Cardiac muscle cell (in vitro differentiated cells and primary cell): Measurements from ENCODE around the gene MMP15. TPM values are rescaled to one million over a fixed set of nuclear protein-coding genes. Genes with fewer than 3 reads are reported as not detected.

ENCODE experiments used
- DNase-seq, 2 donors: peaks; one replicate each; pipeline versions ENCODE4 v3.0.0 to v3.0.0-alpha.2; 2010 to 2017; ENCODE audit warnings: low read depth in 1 of 2, low spot score in 1 of 2
- H3K27ac ChIP-seq: fragments of 200-600 bp; sonication (generic); 2 replicates; pipeline ENCODE4 v1.5.1; 2016
- H3K27me3 ChIP-seq: fragments of 200-600 bp; sonication (generic); 2 replicates; pipeline ENCODE4 v1.6.0; 2016; ENCODE audit warnings: control low read depth
- H3K36me3 ChIP-seq: fragments of 200-600 bp; sonication (generic); 2 replicates; pipeline ENCODE4 v1.5.1; 2016; ENCODE audit warnings: control low read depth
- H3K4me1 ChIP-seq: fragments of 200-600 bp; sonication (generic); 2 replicates; pipeline ENCODE4 v1.8.1; 2017; ENCODE audit warnings: low read depth, mild to moderate bottlenecking, mixed run types
- H3K4me3 ChIP-seq: fragments of 200-600 bp; sonication (generic); 2 replicates; pipeline ENCODE4 v1.5.1; 2016; ENCODE audit warnings: mild to moderate bottlenecking
- H3K9me3 ChIP-seq: fragments of 200-600 bp; sonication (generic); 2 replicates; pipeline ENCODE4 v1.5.1; 2017; ENCODE audit warnings: low read depth, mild to moderate bottlenecking, control low read depth
- polyA plus RNA-seq: library from polyadenylated mRNA; unstranded; fragments of >200 nt; fragmentation: Nextera tagmentation; extraction: Ambion mirVana; gene quantifications from 2 replicates; pipeline ENCODE4 v1.2.1, GENCODE V29; 2016
- total RNA-seq: library from RNA; depleted of rRNA; stranded (reverse); fragments of >200 nt; gene quantifications from 2 replicates; pipeline ENCODE4 v1.2.3, GENCODE V29; 2016
- TF ChIP-seq, protein P1 (sequence below): IDR thresholded peaks from 2 replicates; pipeline ENCODE4 v1.5.1; 2012; ENCODE audit warnings: low read depth, mild to moderate bottlenecking, low read length

Gene MMP15
- total and polyA plus RNA-seq, 2 experiments from 2014 or later = 317 to 473 TPM

DNA sequence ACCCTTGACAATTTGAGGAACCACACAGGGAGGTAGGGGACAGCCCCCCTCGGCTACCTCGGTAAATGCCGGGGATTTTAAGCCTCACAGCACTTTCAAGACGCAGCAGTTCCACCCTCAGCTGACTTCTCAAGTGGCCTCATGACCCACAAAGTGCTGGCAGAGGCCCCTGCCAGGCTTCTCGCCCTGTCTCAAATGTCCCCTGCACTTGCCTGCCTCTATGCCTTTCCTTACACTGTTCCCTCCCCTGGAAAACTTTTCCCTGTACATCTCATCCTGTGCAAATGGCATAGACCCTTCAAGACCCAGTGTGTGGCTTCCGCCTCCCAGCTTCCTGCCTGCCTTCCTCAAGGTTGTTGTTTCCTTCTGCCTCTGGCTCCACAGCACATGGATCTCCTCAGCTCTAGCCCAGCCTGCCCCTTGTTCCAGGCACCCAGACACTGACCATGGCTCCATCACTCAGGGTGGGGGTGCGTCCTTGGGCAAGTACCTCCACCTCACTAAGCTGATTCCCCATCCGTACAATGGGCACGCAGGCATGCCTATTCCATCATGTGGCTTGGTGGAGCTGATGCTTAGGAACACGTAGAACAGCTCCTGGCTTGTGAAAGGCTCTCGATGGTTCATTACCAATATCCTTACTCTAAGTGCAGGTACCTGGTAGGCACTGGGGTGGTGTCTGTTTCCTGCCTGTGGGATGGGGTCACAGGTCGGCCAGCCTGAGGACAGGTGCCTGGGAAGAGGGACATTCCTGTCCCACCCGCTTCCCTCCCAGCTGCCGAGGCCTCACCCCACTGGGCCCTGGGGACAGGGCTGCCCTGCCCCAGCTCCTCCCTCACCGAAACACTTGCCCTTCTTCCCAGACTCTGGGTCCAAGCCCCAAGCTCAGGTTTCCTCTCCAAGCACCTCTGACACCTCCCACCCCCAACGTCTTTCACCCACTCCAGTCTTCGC, 24.0 kb downstream of the MMP15 start:
- H3K36me3 ChIP-seq = peaks cover 12% of the 10 kb centered on the region
- DNase-seq = peak in 1 of 2 donors; percentile 52
- no peaks in the 10 kb centered on the region for H3K9me3 ChIP-seq
- no peak overlapping the region for H3K4me3 ChIP-seq
- peak overlapping the region; percentile 96 for H3K27ac ChIP-seq
- peaks cover 57% of the 10 kb centered on the region for H3K4me1 ChIP-seq
- TF ChIP-seq, protein P1, sequence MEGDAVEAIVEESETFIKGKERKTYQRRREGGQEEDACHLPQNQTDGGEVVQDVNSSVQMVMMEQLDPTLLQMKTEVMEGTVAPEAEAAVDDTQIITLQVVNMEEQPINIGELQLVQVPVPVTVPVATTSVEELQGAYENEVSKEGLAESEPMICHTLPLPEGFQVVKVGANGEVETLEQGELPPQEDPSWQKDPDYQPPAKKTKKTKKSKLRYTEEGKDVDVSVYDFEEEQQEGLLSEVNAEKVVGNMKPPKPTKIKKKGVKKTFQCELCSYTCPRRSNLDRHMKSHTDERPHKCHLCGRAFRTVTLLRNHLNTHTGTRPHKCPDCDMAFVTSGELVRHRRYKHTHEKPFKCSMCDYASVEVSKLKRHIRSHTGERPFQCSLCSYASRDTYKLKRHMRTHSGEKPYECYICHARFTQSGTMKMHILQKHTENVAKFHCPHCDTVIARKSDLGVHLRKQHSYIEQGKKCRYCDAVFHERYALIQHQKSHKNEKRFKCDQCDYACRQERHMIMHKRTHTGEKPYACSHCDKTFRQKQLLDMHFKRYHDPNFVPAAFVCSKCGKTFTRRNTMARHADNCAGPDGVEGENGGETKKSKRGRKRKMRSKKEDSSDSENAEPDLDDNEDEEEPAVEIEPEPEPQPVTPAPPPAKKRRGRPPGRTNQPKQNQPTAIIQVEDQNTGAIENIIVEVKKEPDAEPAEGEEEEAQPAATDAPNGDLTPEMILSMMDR = no peak
- H3K27me3 ChIP-seq = no peaks in the 10 kb centered on the region

GRCh38 chr16:58051296-58051695, 25.7 kb downstream of the MMP15 start:
- peaks cover 59% of the 10 kb centered on the region for H3K4me1 ChIP-seq
- TF ChIP-seq, protein P1 = no peak
- no peaks in the 10 kb centered on the region for H3K9me3 ChIP-seq
- peak overlapping the region; percentile 96 for H3K27ac ChIP-seq
- no peak for DNase-seq
- H3K27me3 ChIP-seq = no peaks in the 10 kb centered on the region
- no peaks in the 10 kb centered on the region for H3K36me3 ChIP-seq
- H3K4me3 ChIP-seq = no peak overlapping the region

DNA sequence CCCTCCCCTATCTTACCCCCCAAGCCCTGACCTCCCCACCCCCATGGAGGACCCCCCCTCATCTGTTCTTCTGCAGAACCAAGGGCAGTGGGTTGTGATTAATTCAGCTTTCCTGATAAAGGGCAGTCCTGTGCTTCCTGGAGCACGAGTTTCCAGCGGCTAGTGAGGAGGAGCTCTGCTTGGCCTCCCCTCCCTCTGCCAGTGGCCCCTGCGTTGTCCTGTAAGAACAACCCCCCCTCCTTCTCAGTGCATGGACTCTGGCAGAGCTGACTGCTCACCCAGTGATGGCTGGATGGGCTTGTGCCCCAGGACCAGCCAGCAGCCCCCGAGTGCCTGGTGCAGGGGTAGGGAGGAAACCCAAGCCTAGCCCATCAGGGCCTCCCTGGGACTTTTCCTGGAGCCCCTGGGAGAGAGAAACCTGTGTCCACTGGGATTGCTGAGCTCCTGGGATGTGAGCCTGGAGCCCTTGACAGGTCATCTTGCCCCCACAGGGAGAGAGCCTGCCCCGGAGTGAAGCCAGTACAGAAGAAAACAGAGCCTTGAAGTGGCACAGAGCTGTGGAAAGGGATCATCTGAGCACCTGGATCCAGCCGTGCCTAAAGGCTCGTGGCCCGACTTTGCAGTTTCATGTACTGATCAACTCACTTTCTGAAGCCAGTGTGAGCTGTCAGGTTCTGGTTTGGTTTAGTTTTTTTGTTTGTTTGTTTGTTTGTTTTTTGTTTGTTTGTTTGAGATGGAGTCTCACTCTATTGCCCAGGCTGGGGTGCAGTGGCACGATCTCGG, 26.5 kb downstream of the MMP15 start:
- no peak for DNase-seq
- Histone ChIP-seq H3K4me3 (no peak overlapping the region), H3K4me1 (peaks cover 58% of the 10 kb centered on the region), H3K36me3 (no peaks in the 10 kb centered on the region), H3K27ac (peak overlapping the region; percentile 68), H3K27me3 (no peaks in the 10 kb centered on the region), H3K9me3 (no peaks in the 10 kb centered on the region)
- TF ChIP-seq, protein P1 = no peak

DNA sequence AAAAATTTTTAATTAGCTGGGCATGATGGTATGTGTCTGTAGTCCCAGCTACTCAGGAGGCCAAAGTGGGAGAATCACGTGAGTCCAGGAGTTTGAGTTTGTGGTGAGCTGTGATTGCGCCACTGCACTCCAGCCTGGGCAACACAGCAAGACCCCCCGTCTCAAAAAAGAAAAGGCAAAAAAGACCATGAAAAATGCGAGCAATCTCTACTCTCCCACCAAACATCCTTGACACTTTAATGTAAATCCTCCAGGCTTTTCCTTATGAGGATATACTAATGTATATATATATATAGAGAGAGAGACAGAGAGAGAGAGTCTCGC, 28.1 kb downstream of the MMP15 start:
- Histone ChIP-seq H3K9me3 (no peaks in the 10 kb centered on the region), H3K27ac (no peak overlapping the region), H3K27me3 (no peaks in the 10 kb centered on the region), H3K36me3 (no peaks in the 10 kb centered on the region), H3K4me1 (peaks cover 46% of the 10 kb centered on the region), H3K4me3 (no peak overlapping the region)
- TF ChIP-seq, protein P1 = no peak
- DNase-seq = no peak

GRCh38 chr16:58054289-58054688, 28.7 kb downstream of the MMP15 start:
- Histone ChIP-seq H3K9me3 (no peaks in the 10 kb centered on the region), H3K4me1 (peaks cover 41% of the 10 kb centered on the region), H3K27me3 (no peaks in the 10 kb centered on the region), H3K36me3 (no peaks in the 10 kb centered on the region), H3K4me3 (no peak overlapping the region), H3K27ac (no peak overlapping the region)
- no peak for DNase-seq
- TF ChIP-seq, protein P1 = no peak
